Hepatocyte (in vitro differentiated cells): ENCODE measurements around the gene FOXK1. TPM values are rescaled to one million over a fixed set of nuclear protein-coding genes. Genes with fewer than 3 reads are reported as not detected.

ENCODE experiments used
- DNase-seq: peaks from one replicate; pipeline ENCODE4 v3.0.0-alpha.2; 2016; ENCODE audit warnings: low spot score
- H2AFZ ChIP-seq: fragments of 200-600 bp; sonication (generic); 2 replicates; pipeline ENCODE4 v1.6.0; 2016; ENCODE audit warnings: antibody characterized with exemption, mild to moderate bottlenecking
- H3K27ac ChIP-seq: fragments of 200-600 bp; sonication (generic); 2 replicates; pipeline ENCODE4 v1.5.1; 2016; ENCODE audit warnings: mild to moderate bottlenecking
- H3K27me3 ChIP-seq: fragments of 200-600 bp; sonication (generic); 2 replicates; pipeline ENCODE4 v1.6.1; 2016
- H3K36me3 ChIP-seq: fragments of 200-600 bp; sonication (generic); replicated peaks from 2 replicates; pipeline ENCODE4 v1.5.1; 2016; ENCODE audit warnings: low read depth; ENCODE audit not compliant: insufficient read depth
- H3K4me1 ChIP-seq: fragments of 200-600 bp; sonication (generic); 2 replicates; pipeline ENCODE4 v1.5.1; 2016; ENCODE audit warnings: mild to moderate bottlenecking, moderate library complexity; ENCODE audit not compliant: insufficient read depth
- H3K4me2 ChIP-seq: fragments of 200-600 bp; sonication (generic); 2 replicates; pipeline ENCODE4 v1.6.0; 2016
- H3K4me3 ChIP-seq: fragments of 200-600 bp; sonication (generic); 2 replicates; pipeline ENCODE4 v1.5.1; 2016; ENCODE audit warnings: mild to moderate bottlenecking
- H3K79me2 ChIP-seq: fragments of 200-600 bp; sonication (generic); 2 replicates; pipeline ENCODE4 v1.6.0; 2017; ENCODE audit warnings: mild to moderate bottlenecking
- H3K9me2 ChIP-seq: fragments of 200-600 bp; sonication (generic); replicated peaks from 2 replicates; pipeline ENCODE4 v1.6.0; 2017; ENCODE audit warnings: mild to moderate bottlenecking; ENCODE audit not compliant: insufficient read depth
- H3K9me3 ChIP-seq: fragments of 200-600 bp; sonication (generic); 2 replicates; pipeline ENCODE4 v1.5.1; 2016; ENCODE audit warnings: low read depth, mild to moderate bottlenecking
- H4K20me1 ChIP-seq: fragments of 200-600 bp; sonication (generic); 2 replicates; pipeline ENCODE4 v1.6.0; 2016; ENCODE audit warnings: mild to moderate bottlenecking; ENCODE audit not compliant: insufficient read depth, poor library complexity, severe bottlenecking
- CTCF ChIP-seq: fragments of 200-600 bp; sonication (generic); IDR thresholded peaks from 2 replicates; pipeline ENCODE4 v1.5.1; 2016; ENCODE audit warnings: antibody characterized with exemption, mild to moderate bottlenecking; ENCODE audit not compliant: poor library complexity
- EZH2 ChIP-seq: fragments of 200-600 bp; sonication (generic); IDR thresholded peaks from 2 replicates; pipeline ENCODE4 v1.6.1; 2016; ENCODE audit warnings: antibody characterized with exemption, mild to moderate bottlenecking, borderline replicate concordance
- EZH2phosphoT487 ChIP-seq: fragments of 200-600 bp; sonication (generic); IDR thresholded peaks from one replicate; pipeline ENCODE4 v1.6.1; 2018; ENCODE audit warnings: antibody characterized with exemption, mild to moderate bottlenecking, low read depth, moderate library complexity; ENCODE audit not compliant: unreplicated experiment, severe bottlenecking
- WGBS: methylation state at CpG from one replicate; pipeline ENCODE4 v1.1.6; 2016; ENCODE audit warnings: low lambda C conversion rate; ENCODE audit errors: missing lambda C conversion rate; 5-methylcytosine and 5-hydroxymethylcytosine counted together
- polyA plus RNA-seq: library from polyadenylated mRNA; unstranded; fragments of >200 nt; fragmentation: Nextera tagmentation; extraction: Ambion mirVana; gene quantifications from 2 replicates; pipeline ENCODE4 v1.2.1, GENCODE V29; 2016
- total RNA-seq: library from RNA; depleted of rRNA; stranded (reverse); fragments of >200 nt; gene quantifications from 2 replicates; pipeline ENCODE4 v1.2.3, GENCODE V29; 2014

The FOXK1 gene
- total and polyA plus RNA-seq, 2 experiments from 2014 or later = 8.3 to 17.8 TPM

GRCh38 chr7:4694305-4694704, 12.2 kb downstream of the FOXK1 start:
- H3K79me2 ChIP-seq = peaks cover 100% of the 10 kb centered on the region
- no peak for TF ChIP-seq EZH2phosphoT487
- TF ChIP-seq CTCF = no peak
- no peak for TF ChIP-seq EZH2
- H3K9me2 ChIP-seq = no peaks in the 10 kb centered on the region
- no peaks in the 10 kb centered on the region for H3K27me3 ChIP-seq
- no peak for DNase-seq
- H3K4me2 ChIP-seq = no peak overlapping the region
- peak overlapping the region; percentile 50 for H3K27ac ChIP-seq
- WGBS = 85% methylated on average over 2 of the region's 2 CpGs
- H3K4me1 ChIP-seq = peaks cover 18% of the 10 kb centered on the region
- no peaks in the 10 kb centered on the region for H3K36me3 ChIP-seq
- H2AFZ ChIP-seq = no peak overlapping the region
- no peak overlapping the region for H3K4me3 ChIP-seq
- no peaks in the 10 kb centered on the region for H3K9me3 ChIP-seq
- peaks cover 68% of the 10 kb centered on the region for H4K20me1 ChIP-seq

- Histone ChIP-seq H3K27ac (no peak overlapping the region), H3K9me3 (no peaks in the 10 kb centered on the region), H3K4me2 (no peak overlapping the region), H3K36me3 (no peaks in the 10 kb centered on the region), H3K4me1 (peaks cover 8% of the 10 kb centered on the region), H2AFZ (no peak overlapping the region), H3K79me2 (peaks cover 99% of the 10 kb centered on the region), H4K20me1 (peaks cover 69% of the 10 kb centered on the region), H3K4me3 (no peak overlapping the region), H3K27me3 (no peaks in the 10 kb centered on the region), H3K9me2 (no peaks in the 10 kb centered on the region)
- TF ChIP-seq EZH2 (no peak), CTCF (no peak), EZH2phosphoT487 (no peak)
- WGBS = 98% methylated on average over 10 of the region's 10 CpGs
- no peak for DNase-seq
These were observed 16.7 kb downstream of the FOXK1 start for GRCh38 chr7:4698707-4699275.

GRCh38 chr7:4699841-4700240, 17.7 kb downstream of the FOXK1 start:
- H3K27ac ChIP-seq = peak overlapping the region; percentile 8
- peaks cover 59% of the 10 kb centered on the region for H4K20me1 ChIP-seq
- no peaks in the 10 kb centered on the region for H3K9me3 ChIP-seq
- H3K4me2 ChIP-seq = no peak overlapping the region
- H3K4me3 ChIP-seq = no peak overlapping the region
- H3K79me2 ChIP-seq = peaks cover 99% of the 10 kb centered on the region
- TF ChIP-seq CTCF (no peak), EZH2phosphoT487 (no peak), EZH2 (no peak)
- 56% methylated on average over 10 of the region's 10 CpGs for WGBS
- no peak overlapping the region for H2AFZ ChIP-seq
- no peaks in the 10 kb centered on the region for H3K9me2 ChIP-seq
- no peaks in the 10 kb centered on the region for H3K36me3 ChIP-seq
- no peaks in the 10 kb centered on the region for H3K27me3 ChIP-seq
- DNase-seq = no peak
- H3K4me1 ChIP-seq = peaks cover under 1% of the 10 kb centered on the region
